Psoas muscle (tissue), 8 donors: Measurements from ENCODE around the gene S1PR3. TPM values are rescaled to one million over a fixed set of nuclear protein-coding genes. Genes with fewer than 3 reads are reported as not detected.

Experiments
- ATAC-seq, 4 donors: fragments of 200-7000 bp; cut with Tn5 transposase; one replicate each; pipeline ENCODE4 v1.9.1; 2020; ENCODE audit warnings: moderate library complexity in 3 of 4, mild to moderate bottlenecking in 2 of 4
- DNase-seq, 2 donors: peaks; one replicate each; pipeline ENCODE4 v3.0.0-alpha.2; 2020
- H3K27ac ChIP-seq: fragments of 200-600 bp; one replicate; pipeline ENCODE4 v1.8.0; 2022
- H3K27me3 ChIP-seq, 3 donors: fragments of 200-600 bp in 1 of 3; one replicate each; pipeline versions ENCODE4 v1.6.1 to v1.8.0; 2013 to 2022; ENCODE audit warnings: low read length in 2 of 3, mild to moderate bottlenecking in 2 of 3, moderate library complexity in 1 of 3; ENCODE audit not compliant: insufficient read depth in 3 of 3
- H3K36me3 ChIP-seq, 2 donors: fragments of 200-600 bp in 1 of 2; one replicate each; pipeline versions ENCODE4 v1.6.1 to v1.8.0; 2013 to 2022; ENCODE audit warnings: low read depth in 1 of 2, mild to moderate bottlenecking in 1 of 2, moderate library complexity in 1 of 2; ENCODE audit not compliant: insufficient read depth in 1 of 2
- H3K4me1 ChIP-seq: fragments of 200-600 bp; one replicate; pipeline ENCODE4 v1.8.0; 2022
- H3K4me3 ChIP-seq: fragments of 200-600 bp; one replicate; pipeline ENCODE4 v1.8.0; 2022; ENCODE audit warnings: mild to moderate bottlenecking
- H3K9me3 ChIP-seq: fragments of 200-600 bp; one replicate; pipeline ENCODE4 v1.8.0; 2022
- CTCF ChIP-seq: fragments of 200-600 bp; IDR thresholded peaks from one replicate; pipeline ENCODE4 v1.8.0; 2022; ENCODE audit warnings: antibody characterized with exemption
- WGBS, 3 donors: extraction: QIAGEN DNeasy Blood & Tissue Kit; methylation state at CpG; one replicate each; pipeline versions ENCODE4 v1.1.6 to v1.1.7; 2013; 5-methylcytosine and 5-hydroxymethylcytosine counted together
- intact Hi-C, 2 donors: fragments of 100-400 bp; cut with DNase I; formaldehyde crosslinking; loops; one replicate each; pipeline versions ENCODE4 v1.11.0 to v1.14.2; 2022
- polyA plus RNA-seq, 3 donors: library from polyadenylated mRNA; stranded (reverse); fragments of 200-250 nt; gene quantifications; one replicate each; pipeline ENCODE4 v1.2.3, GENCODE V29; 2013
- total RNA-seq, 4 donors: library from RNA; stranded (reverse); fragmentation: NEBNext Ultra II Directional in 2 of 4; extraction: Animal tissue kit (Norgen Biotek cat#: 25700) in 2 of 4; gene quantifications; one replicate each; pipeline versions ENCODE4 v1.2.1 to v1.2.4, GENCODE V29; 2021 to 2023
- donor health status: healthy with polysubstance abuse.
- donor health status: DM: no; HTN: no; CAD: no; lungs with moderate emphysema.
- donor health status: Bipolar disorder and iron deficiency.
- donor health status: healthy.
- donor health status: DM: yes; HTN: yes; CAD: no.
- donor health status: DM: no; HTN: no; CAD: no.
- donor health status: DM: no; HTN: no; CAD: no.
- donor health status: DM: yes; HTN: yes; CAD: no.

The S1PR3 gene
- total and polyA plus RNA-seq, 7 donors, result 2.3 to 5.2 (median 4.7) TPM

GRCh38 chr9:89013660-89014059, 22.4 kb downstream of the S1PR3 start:
- intact Hi-C loops, result no loop called here
- Histone ChIP-seq H3K4me1 (no peaks in the 10 kb centered on the region), H3K9me3 (no peaks in the 10 kb centered on the region), H3K36me3 (no peaks in the 10 kb centered on the region), H3K27me3 (no peaks in the 10 kb centered on the region), H3K4me3 (no peak overlapping the region), H3K27ac (no peak overlapping the region)
- ATAC-seq (no peak), DNase-seq (no peak)
- 85 to 93% (median 90%) methylated on average over 1 of the region's 1 CpG for WGBS, 3 donors
- TF ChIP-seq CTCF, result no peak

- no peak for TF ChIP-seq CTCF
- no peaks in the 10 kb centered on the region for H3K27me3 ChIP-seq
- intact Hi-C loops, result no loop called here
- no peak overlapping the region for H3K4me3 ChIP-seq
- no peak for ATAC-seq
- H3K27ac ChIP-seq, result no peak overlapping the region
- H3K36me3 ChIP-seq, result no peaks in the 10 kb centered on the region
- no peak for DNase-seq
- H3K9me3 ChIP-seq, result no peaks in the 10 kb centered on the region
- WGBS, 3 donors, result 90 to 93% (median 92%) methylated on average over 7 of the region's 7 CpGs
- no peaks in the 10 kb centered on the region for H3K4me1 ChIP-seq
These were observed 22.9 kb downstream of the S1PR3 start for GRCh38 chr9:89014153-89014552.

- Histone ChIP-seq H3K9me3 (no peaks in the 10 kb centered on the region), H3K4me3 (no peak overlapping the region), H3K27me3 (no peaks in the 10 kb centered on the region), H3K27ac (no peak overlapping the region), H3K36me3 (no peaks in the 10 kb centered on the region), H3K4me1 (no peaks in the 10 kb centered on the region)
- no peak for DNase-seq
- intact Hi-C loops, result no loop called here
- 85 to 88% (median 87%) methylated on average over 2 of the region's 2 CpGs for WGBS, 3 donors
- no peak for TF ChIP-seq CTCF
- no peak for ATAC-seq
These were observed 24.1 kb downstream of the S1PR3 start for GRCh38 chr9:89015336-89015735.

- 94 to 98% (median 95%) methylated on average over 4 of the region's 4 CpGs for WGBS, 3 donors
- Histone ChIP-seq H3K27ac (no peak overlapping the region), H3K4me1 (no peaks in the 10 kb centered on the region), H3K4me3 (no peak overlapping the region), H3K36me3 (no peaks in the 10 kb centered on the region), H3K27me3 (no peaks in the 10 kb centered on the region), H3K9me3 (no peaks in the 10 kb centered on the region)
- no peak for TF ChIP-seq CTCF
- DNase-seq (no peak), ATAC-seq (no peak)
- intact Hi-C loops, result no loop called here
These were observed 29.5 kb downstream of the S1PR3 start for GRCh38 chr9:89020754-89021153.

- 71 to 83% (median 79%) methylated on average over 8 of the region's 8 CpGs for WGBS, 3 donors
- ATAC-seq, result peak in 3 of 4 donors; percentile 46 to 69 (median 57)
- TF ChIP-seq CTCF, result no peak
- Histone ChIP-seq H3K27me3 (no peaks in the 10 kb centered on the region), H3K27ac (no peak overlapping the region), H3K4me3 (no peak overlapping the region), H3K4me1 (no peaks in the 10 kb centered on the region), H3K9me3 (no peaks in the 10 kb centered on the region), H3K36me3 (no peaks in the 10 kb centered on the region)
- intact Hi-C loops, result no loop called here
- peak; percentile 49 to 68 for DNase-seq
These were observed 30.0 kb downstream of the S1PR3 start for GRCh38 chr9:89021154-89021803.
